Adrenal gland (tissue), 5 donors: Measurements from ENCODE around the gene ZNF394.
"Not testable (repeated sequence)": the region's sequence is repeated elsewhere in the genome, so short reads cannot be mapped to it uniquely, and the experiment has no call there.

Experiments used
- POLR2A ChIP-seq, 2 donors: fragments of 450-650 bp; IDR thresholded peaks; one replicate each; pipeline ENCODE4 v1.6.1; 2017; ENCODE audit warnings: antibody characterized with exemption in 2 of 2, mild to moderate bottlenecking in 2 of 2, moderate library complexity in 1 of 2
- TF ChIP-seq, protein P1 (sequence below), 6 experiments: fragments of 450-650 bp in 4 of 6; fragments of 200-600 bp in 2 of 6; sonication (generic) in 1 of 6; IDR thresholded peaks; 1 replicate in 5 of 6; 2 replicates in 1 of 6; pipeline versions ENCODE4 v1.5.1 to v1.8.0; 2016 to 2021; ENCODE audit warnings: antibody characterized with exemption in 6 of 6, mild to moderate bottlenecking in 2 of 6, moderate library complexity in 1 of 6
- donor health status: DM: no; HTN: no; CAD: no.

DNA sequence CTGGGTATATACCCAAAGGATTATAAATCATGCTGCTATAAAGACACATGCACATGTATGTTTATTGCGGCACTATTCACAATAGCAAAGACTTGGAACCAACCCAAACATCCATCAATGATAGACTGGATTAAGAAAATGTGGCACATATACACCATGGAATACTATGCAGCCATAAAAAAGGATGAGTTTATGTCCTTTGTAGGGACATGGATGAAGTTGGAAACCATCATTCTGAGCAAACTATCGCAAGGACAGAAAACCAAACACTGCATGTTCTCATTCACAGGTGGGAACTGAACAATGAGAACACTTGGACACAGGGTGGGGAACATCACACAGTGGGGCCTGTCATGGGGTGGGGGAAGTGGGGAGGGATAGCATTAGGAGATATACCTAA is 49.5 kb upstream of the ZNF394 start:
- TF ChIP-seq, protein P1, sequence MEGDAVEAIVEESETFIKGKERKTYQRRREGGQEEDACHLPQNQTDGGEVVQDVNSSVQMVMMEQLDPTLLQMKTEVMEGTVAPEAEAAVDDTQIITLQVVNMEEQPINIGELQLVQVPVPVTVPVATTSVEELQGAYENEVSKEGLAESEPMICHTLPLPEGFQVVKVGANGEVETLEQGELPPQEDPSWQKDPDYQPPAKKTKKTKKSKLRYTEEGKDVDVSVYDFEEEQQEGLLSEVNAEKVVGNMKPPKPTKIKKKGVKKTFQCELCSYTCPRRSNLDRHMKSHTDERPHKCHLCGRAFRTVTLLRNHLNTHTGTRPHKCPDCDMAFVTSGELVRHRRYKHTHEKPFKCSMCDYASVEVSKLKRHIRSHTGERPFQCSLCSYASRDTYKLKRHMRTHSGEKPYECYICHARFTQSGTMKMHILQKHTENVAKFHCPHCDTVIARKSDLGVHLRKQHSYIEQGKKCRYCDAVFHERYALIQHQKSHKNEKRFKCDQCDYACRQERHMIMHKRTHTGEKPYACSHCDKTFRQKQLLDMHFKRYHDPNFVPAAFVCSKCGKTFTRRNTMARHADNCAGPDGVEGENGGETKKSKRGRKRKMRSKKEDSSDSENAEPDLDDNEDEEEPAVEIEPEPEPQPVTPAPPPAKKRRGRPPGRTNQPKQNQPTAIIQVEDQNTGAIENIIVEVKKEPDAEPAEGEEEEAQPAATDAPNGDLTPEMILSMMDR (IDR thresholded peaks at IDR 0.05), result not testable (repeated sequence)
- not testable (repeated sequence) for TF ChIP-seq POLR2A (IDR thresholded peaks at IDR 0.05)
